Measurements from ENCODE around the gene CLIC1.

Gene CLIC1

DNA sequence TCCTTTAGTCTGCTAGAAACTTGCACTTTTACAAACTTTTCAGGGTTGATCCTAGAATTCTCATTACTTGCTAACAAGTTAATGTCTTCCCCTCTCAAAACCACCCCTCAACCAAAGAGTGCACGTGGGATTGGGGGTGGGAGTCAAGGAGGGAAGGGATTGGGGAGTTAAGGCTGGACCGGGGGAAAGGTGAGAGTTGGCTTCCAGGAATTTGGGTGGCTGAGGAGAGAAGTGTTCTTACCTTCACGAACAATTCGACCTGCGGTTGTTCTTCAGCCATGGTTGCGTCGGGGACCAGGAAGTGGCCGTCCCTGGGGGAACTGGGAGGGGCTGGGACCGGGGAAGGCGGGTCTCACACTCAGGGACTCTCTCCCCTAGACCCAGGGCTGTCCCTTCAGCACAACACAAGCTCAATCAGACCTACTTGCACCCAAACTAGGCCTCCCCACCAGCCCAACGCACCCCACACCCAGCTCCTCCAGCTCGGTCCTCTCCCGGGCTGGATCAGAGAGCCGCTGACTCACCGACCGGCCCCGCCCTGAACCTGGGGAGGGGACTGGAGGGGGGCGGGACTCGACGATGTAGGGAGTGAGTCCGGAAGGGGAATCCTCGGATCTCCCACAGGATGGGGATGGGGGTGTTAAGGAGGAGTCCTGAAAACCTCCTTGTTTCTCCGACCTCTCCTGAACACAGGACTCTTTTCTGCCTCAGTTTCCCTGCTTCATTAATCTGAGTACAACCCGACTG lies at the start of gene CLIC1:
CLIC1 (minus strand) TSS at position 510 of the 747 bp plus-strand sequence; CDS start at position 280, 230 bp downstream.
- peak; percentile 88 for DNase-seq (ENCODE audit: low spot score)

DNA sequence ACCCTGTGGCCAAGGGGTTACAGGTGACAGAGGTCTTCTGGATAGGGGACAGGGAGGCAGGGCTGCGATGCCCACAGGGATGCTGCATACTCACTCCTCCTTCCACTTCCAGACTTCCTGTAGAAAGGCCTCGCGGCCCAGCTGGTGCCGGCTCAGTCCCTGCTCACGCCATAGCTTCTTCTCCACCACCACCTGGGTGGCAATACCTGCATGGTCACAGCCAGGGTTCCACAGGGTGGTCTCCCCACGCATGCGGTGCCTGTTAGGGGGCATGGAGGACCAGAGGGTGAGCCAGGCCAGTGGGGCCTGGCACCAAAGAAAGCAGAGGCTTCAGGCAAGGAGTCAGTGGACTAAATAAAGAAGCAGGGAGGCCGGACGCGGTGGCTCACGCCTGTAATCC lies 49.1 kb upstream of the CLIC1 start:
- no peak for DNase-seq (ENCODE audit: low spot score)

DNA sequence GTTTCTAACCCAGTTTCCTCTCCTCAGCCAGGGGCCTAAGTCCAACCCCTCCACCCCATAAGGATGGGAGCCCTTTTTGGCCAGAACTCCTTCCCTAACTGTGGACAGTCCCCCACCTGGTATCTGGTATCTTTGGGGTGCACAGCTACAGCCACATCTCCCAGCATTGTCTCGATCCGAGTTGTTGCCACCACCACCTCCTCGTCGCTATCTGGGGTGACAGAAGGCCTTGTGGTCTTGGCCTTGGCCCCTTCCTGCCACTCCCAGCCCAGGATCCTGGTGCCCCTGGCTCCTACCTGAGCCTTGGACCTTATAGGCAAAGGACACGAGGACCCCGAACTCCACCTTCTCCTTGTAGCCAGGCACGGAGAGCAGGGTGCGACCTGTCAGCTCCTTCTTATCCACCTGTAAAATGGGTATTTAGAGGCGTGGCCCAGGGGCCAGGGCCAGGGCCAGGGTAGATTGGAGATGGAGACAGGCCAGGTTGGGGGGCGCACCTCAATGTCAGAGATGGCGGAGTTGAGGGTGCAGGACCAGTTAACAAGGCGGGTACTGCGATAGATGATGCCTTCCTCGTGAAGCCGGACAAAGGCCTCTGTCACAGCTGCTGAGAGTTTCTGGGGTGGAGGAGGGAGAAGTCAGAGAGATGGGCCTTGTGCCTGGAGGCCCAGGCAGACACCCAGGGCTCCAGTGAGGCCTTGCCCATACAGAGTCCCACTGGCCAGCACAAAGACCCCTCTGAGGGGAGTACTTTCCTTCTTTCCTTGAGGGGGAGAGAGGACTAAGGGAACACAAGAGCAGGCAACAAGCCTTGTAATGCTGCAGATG lies 48.0 kb upstream of the CLIC1 start:
- no peak for DNase-seq (ENCODE audit: low spot score)

DNA sequence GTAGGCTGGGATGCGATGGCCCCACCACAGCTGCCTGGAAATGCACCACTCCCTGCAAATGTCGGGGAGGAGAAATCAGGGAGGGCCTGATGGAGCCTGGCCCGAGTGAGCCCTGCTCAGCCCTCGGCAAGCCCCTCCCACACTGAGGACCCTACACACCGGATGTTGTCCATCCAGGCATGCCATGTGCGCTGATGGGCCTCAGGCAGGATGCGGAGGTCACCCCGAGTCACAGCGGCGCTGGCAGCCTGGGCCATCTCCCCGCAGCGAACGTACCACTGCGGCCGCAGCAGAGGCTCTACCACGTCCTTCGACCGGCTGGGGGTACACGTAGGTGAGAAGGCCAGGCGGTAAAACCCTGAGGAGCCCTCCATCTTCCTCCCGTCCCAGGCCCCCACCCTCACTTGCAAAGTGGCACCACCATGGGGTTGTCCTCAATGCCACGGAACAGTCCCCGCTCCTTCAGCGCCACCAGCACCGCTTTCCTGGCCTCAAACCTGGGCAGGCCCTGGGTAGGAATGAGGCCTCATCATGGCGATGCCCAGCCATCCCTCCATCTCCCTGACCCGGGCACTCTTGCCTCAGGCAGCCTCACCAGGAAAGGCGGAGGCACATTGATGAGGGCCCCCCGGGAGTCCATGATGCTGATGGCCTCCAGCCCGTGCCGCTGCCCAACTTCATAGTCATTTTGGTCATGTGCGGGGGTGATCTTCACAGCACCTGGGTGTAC lies 46.0 kb upstream of the CLIC1 start:
- DNase-seq (ENCODE audit: low spot score) = no peak

DNA sequence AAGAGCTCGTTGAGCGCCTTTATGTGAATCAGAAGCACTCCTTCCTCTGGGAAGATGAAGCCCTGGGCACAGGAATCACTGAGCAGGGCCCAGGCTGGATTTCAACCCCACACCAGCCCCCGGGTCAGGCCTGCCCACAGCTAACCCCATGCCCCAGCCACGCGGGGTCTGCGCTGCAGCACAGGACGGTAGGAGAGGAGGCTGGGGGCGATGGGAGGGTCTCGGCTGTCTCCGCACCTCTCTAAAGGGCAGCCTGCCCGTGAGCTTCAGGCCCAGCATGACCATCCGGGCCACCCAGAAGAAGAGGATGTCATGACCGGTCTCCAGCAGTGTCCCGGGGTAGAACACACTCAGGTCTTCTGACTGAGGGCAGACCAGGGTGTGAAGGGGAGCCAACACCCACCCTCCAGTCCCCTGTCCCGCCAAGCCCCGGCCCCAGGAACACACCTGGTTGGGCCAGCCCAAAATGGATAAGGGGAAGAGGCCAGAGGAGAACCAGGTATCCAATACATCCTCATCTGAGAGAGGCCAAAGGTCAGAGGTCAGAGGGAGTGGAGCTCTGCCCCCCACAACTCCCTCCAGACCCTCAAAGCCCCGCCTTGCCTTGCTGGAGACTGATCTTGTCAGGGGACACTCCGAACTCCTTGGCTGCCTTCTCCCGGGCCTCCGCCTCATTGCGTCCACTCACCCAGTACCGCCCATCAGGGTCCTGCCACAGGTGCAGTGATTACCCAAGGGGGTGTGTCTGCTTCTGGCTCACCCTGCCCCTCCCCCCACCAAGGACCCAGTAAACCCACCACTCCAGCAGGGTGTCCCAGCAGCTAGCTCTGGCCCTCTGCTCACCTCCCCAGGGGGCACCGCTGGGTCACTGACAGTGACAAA lies 45.2 kb upstream of the CLIC1 start:
- DNase-seq (ENCODE audit: low spot score) = no peak

DNA sequence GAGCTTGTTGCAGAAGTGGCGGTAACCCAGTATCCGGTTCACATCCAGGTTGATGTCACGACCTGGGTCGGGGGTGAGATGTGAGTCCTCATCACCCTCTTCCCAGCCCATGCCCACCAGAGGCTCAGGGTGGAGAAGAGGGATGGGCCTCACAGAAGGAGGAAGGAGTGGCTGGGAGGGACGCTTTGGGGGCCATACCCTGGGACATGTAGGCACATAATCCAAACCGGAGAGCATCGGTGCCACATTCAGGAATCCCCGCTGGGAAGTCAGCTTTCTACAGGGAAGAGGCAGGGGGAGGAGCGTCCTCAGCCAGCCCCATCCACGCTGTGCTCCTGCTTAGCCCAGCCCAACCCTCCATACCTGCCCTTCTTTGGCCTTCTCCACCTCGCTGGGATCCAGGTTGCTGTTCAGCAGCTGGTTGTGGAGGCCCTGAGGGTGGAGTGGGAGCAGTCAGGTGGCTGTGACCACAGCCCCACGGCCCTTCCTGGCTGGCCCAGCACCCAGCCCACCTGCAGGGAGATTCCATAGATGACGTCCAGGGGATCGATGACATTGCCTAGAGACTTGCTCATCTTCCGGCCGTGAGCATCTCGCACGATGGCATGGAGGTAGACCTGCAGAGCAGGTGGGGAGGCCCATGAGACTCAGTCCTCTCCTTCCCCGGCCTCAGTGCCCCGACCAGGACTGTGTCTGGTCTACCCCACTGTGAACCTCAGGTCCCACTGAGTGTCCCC lies 44.3 kb upstream of the CLIC1 start:
- no peak for DNase-seq (ENCODE audit: low spot score)

DNA sequence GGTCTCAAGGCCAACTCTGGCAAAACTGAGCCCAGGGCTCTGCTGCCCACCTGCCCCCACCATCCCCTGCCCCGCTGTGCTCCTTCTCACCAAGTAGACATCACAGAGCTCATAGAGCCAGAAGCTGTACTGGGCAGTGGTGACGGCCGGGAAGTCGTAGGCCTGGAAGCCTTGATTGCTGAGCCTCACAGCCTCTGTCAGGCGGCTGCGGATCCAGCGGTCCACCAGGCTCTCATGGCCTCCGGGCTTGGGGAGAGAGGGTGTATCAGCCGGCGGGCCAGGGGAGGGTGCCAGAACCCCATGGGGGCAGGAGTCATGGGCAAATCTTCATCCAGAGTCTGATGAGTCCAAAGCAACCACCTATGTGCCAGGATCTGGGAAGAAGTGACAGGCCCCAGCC lies 43.6 kb upstream of the CLIC1 start:
- no peak for DNase-seq (ENCODE audit: low spot score)

DNA sequence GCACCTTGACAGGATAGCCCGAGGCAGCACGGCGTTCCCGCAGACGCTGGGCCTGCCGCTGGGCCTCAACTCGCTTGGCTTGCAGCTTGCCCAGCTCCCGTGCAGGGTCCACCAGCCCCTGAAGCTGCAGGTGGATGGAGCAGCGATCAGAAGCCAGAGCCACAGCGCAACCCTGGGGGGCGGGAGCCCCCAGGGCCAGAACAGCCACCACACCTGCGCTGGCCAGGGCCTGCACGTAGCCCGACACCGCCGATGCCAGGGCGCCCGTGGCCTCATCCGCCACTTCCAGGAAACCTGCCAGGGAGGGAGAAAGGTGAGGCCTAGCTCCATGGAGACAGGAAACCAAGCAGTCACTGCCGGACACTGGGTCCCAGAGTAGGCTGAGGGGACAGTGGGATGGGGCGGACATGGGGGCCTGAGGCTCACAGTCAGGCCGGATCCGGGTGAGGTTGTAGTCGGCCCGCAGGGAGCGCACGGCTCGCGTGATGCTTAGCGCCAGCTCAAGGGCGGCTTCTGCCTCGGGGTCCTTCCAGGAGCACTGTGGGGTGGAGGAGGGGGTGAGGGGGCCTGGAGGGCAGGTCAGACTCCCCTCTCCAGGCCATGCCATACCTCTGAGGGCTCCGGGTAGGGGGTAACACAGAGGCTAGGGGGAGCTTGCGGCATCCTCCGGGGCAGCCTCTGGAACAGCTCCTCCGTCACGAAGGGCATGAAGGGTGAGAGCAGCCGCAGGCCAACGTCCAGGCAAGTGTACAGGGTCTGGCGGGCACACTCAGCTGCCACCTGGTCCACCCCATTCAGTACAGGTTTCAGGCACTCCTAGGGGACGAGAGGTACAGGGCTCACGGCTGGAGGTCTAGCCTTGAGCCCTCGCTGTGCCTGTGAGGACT lies 42.9 kb upstream of the CLIC1 start:
- no peak for DNase-seq (ENCODE audit: low spot score)

DNA sequence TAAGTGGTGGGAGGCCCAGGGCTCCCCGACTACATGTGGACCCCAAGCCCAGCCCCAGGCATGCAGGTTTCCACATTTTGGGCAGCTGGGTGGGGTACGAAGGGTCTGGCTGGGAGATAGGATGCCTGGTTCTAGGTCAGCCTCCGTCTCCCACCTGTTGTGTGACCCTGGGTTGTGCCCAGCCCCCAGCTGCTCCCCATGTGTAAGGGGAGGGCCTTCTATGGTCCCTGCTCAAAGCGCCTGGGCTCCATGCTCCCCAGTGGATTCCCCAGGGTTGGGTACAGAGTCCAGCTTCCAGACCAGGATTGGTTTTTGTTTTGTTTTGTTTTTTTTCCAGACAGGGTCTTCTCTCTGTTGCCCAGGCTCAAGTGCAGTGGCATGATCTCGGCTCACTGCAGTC lies 41.9 kb upstream of the CLIC1 start:
- DNase-seq (ENCODE audit: low spot score) = no peak

DNA sequence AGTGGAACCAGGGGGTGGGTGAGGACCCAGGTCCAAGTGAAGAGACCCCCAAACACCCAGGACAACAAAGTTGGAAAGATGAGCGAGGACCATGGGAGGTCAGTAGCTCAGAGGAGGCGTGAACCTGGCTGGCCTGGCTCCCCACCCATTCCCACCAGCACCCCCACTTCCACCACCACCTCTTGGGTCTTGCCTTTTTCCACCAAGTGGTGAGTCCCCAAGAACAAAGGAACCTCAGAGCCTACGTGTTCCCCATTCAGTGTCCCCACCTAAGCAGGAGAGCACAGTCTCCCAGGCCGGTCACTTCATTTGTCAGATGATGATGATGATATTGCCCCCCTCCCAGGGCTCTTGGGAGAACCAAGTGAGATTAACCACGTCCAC lies 41.3 kb upstream of the CLIC1 start:
- no peak for DNase-seq (ENCODE audit: low spot score)

DNA sequence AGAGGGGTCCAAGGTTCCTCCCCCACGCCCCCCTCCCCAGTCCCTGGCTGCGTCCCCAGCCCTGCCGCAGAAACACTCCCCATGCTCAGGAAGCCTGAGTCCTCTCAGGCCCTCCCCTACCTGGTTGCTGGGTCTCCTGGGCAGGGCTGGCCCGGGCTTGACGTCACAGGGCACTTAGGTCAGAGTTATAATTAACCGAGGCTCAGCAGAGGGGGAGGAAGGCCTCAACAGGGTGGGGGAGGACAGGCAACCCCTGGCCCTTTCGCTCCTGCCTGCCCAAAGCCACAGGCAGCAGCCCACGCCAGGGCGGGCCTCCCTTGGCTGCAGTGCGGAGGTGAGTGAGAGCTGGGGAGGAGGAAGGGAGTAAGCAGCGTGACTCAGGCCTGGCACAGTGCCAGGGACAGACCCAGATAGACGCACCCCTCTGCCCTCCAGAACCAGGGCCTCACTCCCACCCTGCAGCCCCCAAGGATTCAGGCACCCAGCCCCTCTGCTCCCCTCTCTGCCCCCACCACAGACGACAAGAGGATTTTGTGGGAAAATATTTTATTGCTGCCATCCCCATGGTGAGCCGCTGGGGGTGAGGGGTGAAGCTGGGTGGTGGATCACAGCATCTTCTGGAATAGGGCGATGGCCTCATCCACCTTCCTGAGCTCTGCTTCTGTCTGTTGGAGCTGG lies 40.8 kb upstream of the CLIC1 start, which contains the start of gene VWA7:
VWA7 (minus strand) TSS at position 340 of the 678 bp plus-strand sequence. CDS start 549 bp downstream, outside the sequence.
- DNase-seq (ENCODE audit: low spot score) = peak; percentile 86

DNA sequence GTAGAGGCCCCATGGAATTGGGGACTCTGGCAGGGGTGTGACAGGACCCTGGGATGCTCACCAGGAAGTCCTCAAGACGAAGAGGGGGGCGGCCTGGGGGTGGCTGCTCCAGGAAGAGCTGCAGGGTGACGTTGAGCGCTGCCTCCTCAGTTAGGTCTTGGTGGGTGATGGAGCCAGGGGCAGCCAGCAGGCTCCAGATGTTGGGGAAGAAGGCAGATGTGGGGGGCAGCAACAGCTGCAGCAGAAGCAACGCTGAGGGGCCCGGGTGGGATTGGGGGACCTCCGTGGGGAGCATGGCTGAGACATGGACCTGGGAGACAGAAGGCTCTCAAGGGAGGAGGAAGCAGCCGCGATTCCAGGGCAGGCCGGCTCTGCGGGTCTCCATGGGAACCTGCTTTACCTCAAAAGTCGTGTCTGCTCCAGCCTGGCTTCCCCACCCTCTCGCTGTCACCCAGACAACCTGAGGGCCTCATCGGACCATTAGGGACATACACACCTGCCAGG lies 40.2 kb upstream of the CLIC1 start:
- DNase-seq (ENCODE audit: low spot score) = no peak

DNA sequence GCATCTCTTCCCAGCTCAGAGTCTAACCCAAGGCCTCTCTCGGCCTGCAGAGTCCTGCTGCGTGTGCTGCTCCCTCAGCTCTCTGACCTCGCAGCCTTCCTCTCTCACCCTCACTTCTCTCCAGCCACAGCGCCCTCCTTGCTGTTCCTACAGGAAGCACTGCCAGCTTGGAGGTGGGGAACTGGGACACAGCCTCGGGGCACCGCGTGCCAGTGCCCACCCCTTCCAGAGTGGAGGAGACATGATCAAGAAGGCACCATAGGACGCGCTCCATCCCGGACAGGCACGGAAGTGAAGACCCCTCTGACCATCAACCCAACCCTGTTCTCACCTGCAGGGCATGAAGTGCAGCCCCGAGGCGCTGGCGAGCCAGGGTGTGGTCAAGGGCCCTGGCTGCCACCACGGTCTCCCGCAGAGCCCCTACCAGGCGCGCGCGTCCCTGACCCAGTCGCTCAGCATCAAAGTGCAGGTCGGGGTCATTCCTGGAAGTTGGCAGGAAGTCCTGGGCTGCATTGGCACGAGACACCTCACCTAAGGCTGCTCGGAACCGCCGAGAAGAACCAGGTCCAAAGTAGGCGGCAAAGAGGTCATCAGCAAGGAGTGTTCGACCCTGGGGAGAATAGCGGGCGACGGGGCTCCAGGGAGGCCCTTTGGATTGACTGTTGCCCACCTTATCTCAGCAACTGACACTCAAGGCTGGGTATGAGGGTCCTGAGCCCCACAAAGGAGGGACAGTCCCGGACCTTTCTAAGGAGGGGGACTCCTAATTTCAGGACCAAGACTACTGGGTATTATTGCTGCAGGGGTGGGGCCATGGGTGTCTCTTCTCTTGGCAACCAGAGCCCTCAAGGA lies 39.5 kb upstream of the CLIC1 start:
- DNase-seq (ENCODE audit: low spot score) = no peak

DNA sequence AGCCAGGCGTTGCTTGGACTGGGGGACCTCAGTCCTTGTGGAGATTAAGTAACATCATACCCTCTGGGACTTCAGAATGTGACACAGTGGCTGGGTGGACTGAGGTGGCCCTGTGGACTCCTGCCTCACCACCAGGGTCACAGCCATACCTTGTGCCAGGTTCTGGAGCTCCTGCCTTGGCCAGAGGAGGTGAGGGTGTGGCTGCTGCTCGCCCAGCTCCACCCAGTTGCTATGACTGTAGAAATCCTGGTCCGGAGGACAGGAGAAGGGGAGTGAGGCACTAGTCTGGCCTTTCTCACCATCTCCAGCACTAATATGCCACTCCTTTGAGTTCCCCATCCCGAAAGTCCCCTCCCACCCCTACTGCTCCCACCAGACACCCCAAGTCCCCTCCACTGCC lies 38.9 kb upstream of the CLIC1 start:
- DNase-seq (ENCODE audit: low spot score) = no peak

DNA sequence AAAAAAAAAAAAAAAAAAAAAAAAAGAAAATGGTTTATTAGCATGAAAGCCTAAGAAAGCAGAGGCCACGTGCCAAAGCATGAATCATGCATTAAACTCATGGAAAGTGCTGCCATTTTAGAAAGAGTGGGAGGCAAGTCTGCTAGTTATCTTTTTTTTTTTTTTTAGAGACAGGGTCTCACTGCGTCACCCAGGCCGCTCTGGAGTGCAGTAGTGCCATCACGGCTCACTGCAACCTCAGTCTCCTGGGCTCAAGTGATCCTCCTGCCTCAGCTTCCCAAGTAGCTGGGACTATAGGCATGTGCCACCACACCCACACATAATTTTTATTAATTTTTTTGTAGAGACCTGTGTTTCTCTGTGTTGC lies 35.6 kb upstream of the CLIC1 start:
- no peak for DNase-seq (ENCODE audit: low spot score)

DNA sequence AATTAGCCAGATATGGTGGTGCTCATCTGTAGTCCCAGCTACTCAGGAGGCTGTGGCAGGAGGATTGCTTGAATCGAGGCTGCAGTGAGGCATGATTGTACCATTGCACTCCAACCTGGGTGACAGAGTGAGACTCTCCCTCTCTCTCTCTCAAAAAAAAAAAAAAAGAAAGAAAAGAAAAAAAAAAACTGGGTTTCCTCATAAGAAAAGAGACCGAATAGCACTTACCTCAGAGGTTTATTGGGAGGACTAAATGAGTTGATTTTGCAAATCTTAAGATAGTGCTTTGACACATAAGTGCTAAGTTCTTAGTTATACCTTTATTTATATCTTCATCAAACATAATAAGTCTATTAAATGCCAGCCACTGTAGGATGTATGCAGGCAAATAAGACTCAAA lies 34.5 kb upstream of the CLIC1 start:
- DNase-seq (ENCODE audit: low spot score) = no peak

DNA sequence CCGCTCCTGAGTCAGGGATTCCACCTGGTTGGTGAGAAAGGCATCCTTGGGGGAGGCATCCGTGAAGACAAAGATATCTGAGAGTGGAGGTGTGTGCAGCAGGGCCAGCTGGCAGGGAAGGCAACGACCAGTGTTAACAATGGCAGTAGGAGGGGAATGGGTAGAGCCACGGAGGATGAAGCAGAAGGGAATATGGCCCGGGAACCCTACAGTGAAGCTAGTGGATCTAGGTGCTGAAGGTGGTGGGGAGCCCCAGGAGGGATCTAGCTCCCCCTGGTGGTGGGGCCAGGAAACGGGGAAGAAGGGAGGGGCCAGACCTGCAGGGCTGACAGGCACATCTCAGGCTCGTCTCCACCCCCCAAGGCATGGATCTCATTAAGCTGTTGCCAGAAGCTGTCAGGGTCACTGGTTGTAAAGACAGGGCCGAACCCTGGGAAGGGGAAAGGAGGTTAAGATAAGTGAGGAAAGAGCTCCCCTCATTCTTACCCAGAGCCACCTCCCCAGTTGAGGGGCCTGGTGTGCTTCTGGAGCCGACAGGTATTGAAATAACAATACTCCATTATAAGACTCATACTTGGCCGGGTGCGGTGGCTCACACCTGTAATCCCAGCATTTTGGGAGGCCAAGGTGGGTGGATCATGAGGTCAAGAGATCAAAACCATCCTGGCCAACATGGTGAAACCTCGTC lies 33.5 kb upstream of the CLIC1 start:
- DNase-seq (ENCODE audit: low spot score) = peak; percentile 83

Measured in AG08396 (cell line).